Measurements from ENCODE around the gene FBXL7.

Gene FBXL7

DNA sequence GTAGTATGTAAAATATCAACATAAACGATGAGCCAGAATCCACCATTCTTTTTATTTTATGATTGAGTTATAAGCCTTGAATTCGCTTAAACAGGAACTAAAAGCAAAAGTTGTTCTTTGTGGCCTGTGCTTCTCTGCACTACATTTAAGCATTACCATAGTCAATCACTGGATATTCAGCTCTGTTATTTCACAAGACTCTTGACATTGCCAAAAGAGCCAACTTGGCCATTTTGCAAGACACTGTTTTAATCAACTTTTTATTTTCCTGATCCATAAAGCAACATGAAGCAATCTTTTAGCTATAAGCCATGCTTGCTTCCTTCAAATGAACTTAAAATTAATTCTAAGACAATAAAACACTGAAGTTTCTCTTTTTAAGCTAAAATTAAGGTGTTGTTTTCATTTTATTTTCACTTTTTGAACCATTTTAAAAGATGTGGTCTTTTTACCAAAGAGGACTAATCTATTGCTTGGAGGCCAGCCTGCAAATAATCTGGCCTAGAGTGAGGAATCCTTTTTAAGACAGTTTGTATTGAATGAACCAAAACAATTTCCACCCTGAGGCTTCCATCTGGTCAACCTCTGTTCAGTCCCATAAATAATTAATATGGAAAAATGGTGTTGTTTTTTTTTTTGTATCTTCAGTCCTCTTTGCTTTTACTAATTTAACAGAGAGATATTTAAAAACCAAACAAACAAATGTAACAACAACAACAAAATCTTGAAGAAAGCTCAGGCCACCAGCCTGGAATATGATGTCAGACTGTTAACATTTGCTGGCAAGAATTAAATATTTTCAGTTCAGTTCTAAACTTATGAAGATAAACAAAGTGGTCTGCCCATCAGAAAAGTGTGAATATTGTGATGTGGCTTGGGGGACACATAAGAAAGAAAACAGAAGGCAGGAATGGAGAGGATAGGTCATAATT, 405.2 kb downstream of the FBXL7 start:
- DNase-seq = peak; percentile 41

DNA sequence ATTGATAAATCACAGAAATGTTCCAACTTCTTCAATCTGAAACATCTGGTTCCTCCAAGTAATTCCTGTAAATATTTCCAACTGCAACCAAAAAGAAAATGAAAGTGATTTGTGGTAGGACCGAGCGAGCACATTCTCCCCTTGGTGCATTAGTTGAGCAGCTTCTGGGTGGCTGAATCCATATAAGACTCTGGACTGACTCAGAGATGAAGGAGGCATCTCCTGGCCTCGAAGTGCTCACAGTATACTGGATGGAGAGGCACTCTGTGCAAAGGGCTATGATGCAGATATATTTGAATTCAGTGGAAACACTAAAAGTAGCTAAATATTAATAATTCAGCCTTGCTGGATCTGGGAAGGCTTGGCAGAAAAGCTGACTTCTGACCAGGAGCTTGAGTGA, 414.7 kb downstream of the FBXL7 start:
- DNase-seq = no peak

DNA sequence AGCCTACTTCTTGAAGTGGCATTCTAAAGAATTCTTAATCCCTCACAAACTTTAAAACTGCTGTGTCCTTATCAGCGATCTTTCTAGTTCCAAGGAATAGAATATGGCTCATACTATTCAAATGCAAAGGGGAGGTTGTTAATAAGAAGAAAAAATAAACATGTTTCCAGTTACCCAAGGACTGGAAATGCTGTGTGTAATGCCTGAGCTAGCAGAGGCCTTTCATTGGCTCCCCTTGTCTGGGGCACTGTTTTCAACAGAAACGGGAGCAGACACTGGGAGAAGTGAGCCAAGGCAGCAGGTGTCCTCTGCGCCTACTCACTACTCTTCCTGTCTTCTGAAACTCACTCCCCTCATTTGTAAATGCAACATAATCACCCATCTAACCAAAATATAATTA, 426.6 kb downstream of the FBXL7 start:
- no peak for DNase-seq

DNA sequence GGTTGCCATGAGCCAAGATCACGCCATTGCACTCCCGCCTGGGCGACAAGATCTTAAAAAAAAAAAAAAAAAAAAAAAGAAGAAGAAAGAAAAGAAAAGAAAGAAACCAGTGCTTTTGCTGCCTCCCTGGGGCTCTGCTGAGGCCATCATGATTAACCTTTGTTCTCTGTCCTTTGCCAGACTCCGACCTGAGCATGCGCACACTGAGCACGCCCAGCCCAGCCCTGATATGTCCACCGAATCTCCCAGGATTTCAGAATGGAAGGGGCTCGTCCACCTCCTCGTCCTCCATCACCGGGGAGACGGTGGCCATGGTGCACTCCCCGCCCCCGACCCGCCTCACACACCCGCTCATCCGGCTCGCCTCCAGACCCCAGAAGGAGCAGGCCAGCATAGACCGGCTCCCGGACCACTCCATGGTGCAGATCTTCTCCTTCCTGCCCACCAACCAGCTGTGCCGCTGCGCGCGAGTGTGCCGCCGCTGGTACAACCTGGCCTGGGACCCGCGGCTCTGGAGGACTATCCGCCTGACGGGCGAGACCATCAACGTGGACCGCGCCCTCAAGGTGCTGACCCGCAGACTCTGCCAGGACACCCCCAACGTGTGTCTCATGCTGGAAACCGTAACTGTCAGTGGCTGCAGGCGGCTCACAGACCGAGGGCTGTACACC, 427.9 kb downstream of the FBXL7 start:
- DNase-seq = no peak

DNA sequence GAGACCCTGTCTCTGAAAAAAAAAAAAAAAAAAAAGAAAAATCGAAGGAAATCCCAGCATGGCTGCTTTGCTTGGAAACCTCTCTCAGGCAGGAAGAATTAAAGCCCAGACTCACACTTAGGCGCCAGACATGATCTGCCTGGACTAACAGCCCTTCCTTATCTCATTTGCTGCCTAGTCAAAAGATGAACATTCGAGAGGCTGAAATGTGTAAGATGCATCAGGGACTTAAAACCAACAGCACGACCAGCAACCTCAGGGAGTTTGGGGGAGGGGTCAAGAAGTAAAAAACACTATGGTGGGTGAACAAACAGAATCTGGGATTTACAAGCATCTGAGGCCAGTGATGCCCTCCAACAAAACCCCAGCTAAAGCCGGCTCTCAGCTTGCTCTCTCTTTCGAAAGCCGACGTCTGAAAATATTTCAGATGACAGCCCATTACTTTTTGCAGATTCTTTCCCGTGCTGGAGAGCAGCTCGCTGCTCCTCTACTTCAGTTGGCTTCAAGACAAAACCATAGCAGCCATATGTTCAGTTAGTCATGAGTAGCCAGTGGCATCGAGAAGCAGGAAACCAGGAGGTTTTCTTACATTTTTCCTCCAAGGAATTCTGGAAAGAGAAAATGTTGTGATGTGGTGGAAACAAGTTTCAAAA, 429.8 kb downstream of the FBXL7 start:
- DNase-seq = no peak

DNA sequence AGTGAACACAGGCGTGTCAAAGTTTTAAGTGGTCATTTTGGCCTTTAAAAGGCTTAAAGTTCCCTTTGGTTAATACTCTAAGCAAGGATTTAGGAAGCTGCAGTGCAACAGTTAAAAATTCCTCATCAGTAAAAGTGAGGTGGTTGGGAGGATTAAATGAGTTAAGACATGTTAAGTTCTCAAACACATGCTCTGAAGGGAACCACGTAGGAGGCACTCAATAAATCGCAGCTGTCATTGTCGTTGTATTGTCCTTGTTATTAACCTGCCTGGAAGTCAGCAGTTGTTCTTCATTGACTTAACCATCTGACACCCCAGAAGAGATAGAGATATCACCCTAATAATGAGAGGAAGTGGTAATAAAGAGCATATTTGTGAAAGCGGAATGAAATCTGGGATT, 432.1 kb downstream of the FBXL7 start:
- DNase-seq = peak; percentile 26

DNA sequence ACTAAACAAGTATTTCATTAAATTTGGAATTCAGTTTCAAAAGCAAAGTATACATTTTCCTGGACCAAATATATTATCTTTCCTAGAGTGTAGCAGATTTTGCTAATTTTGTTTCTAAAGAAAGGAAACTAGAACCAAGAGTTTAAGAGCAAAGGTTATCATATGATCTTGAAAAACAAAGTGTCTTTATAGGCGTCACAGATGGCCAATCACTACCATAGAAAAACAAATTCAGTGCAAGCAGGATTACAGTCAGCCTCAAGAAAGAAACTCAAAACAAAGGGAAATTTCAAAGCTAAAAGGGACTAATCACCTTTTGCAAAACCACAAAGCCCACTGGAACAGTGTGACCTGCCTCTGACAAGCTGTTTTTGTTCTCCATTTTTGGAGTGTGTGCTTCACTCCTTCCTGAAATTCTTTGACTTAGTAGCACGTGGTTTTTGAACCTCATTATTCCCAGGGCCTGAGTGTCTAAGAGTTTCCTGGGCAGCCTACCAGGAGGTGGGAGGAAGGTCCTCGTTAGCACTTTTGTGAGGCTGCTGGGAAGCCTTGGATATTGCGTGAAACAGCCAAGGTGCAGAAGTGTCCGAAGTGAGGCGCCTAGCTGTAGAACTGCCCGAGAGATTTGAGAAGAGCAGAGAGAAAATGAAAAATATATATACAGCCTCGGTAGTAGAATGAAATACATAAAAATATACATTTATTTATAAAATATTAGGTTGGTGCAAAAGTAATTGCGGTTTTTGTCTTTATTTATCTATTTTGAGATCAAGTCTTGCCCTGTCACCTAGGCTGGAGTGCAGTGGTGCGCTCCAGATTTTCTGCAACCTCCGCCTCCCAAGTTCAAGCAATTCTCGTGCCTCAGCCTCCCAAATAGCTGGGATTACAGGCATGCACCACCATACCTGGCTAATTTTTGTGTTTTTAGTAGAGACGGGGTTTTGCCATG, 433.6 kb downstream of the FBXL7 start:
- DNase-seq = no peak

DNA sequence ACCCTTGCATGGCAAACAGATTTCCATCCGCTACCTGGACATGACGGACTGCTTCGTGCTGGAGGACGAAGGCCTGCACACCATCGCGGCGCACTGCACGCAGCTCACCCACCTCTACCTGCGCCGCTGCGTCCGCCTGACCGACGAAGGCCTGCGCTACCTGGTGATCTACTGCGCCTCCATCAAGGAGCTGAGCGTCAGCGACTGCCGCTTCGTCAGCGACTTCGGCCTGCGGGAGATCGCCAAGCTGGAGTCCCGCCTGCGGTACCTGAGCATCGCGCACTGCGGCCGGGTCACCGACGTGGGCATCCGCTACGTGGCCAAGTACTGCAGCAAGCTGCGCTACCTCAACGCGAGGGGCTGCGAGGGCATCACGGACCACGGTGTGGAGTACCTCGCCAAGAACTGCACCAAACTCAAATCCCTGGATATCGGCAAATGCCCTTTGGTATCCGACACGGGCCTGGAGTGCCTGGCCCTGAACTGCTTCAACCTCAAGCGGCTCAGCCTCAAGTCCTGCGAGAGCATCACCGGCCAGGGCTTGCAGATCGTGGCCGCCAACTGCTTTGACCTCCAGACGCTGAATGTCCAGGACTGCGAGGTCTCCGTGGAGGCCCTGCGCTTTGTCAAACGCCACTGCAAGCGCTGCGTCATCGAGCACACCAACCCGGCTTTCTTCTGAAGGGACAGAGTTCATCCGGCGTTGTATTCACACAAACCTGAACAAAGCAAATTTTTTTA, 436.7 kb downstream of the FBXL7 start:
- no peak for DNase-seq

DNA sequence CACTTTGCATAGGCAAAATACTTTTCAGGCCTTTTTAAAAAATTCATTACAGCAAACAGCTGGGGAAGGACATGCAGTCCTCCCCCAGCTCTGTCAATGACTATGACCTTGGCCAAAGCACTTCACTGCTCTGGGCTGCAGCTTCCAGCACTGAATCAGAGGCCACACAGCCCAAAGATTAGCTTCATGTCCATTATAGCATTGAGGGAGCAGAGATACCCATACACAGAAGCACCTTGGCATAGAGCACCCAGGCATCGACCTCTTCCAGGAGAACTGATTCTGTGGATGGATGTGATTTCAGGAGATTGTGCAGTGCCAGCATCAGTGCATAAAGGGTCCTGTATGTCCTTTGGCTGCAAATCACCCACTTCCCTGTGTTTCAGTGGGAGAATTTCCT, 437.7 kb downstream of the FBXL7 start:
- no peak for DNase-seq

DNA sequence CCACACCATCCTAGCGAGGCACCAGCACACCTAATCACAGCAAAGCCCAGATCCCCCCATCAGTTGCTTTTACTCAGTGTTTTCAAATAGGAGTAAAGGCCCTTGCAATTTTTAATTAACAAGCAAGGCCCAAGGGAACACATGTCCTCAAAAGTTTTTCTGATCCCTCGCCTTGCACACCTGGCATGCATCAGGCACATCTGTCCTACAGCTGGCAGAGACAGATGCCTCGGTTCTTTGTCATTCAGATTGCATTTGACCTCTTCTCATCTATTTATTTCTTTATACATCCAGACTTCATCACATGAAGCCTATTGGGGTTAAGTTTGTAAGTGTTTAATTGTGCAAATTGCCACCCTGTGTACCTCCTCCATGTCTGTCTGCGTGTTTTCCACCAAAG, 438.2 kb downstream of the FBXL7 start:
- no peak for DNase-seq

DNA sequence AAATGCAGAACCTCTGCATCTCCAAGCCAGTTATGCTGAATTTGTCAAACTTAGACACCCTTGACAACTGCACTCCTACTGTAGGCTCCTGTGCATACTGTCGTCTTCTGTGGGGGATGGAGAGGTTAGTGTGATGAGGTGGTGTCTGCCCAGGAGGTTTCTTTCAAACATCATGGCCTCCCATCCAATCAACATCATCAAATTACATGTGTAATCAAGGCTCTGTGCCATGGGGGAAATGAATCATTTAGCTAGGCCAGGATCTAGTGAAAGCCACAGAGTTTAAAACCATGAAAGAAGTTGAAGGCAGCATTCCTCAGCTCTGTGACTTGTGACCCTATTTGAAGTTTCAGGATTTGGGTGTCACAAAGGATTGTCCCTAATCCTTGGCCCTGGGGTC, 439.0 kb downstream of the FBXL7 start:
- no peak for DNase-seq

DNA sequence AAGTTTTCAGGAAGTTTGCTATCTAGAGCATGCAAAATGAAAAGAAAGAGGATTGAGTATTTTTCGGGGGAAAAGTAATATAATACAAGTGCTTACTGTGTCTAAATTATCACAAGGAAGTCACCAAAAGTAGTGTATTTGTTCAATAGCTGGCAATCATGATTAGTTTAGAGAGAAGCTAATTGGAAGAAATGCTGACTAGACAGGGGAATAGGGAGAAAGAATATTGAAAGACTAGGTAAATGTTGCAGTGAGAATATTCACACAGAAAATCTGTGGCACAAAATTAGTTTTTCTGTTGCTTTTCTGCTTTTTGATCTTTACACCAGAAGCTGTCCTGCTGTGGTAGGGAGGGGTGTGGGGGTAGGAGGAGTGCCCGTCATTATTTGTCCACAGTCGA, 440.9 kb downstream of the FBXL7 start:
- DNase-seq = no peak

DNA sequence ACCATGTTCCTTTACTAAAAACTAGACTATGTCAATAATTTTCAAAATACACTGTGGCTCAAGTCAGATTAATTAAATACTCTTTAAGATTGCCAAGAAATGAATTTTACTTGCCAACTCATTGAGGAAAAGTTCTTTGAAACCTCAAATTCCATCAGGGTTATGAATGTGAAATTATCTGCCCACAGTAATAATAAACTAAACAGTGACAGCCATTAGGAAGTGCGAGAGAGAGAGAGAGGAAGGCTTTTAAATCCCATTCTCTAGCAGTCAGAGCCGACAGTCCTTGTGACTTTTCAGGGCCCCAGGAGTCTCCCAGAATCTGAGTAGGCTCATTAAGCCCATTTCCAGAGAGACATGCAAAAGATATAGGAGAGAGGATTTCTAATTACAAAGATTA, 443.5 kb downstream of the FBXL7 start:
- DNase-seq = no peak

DNA sequence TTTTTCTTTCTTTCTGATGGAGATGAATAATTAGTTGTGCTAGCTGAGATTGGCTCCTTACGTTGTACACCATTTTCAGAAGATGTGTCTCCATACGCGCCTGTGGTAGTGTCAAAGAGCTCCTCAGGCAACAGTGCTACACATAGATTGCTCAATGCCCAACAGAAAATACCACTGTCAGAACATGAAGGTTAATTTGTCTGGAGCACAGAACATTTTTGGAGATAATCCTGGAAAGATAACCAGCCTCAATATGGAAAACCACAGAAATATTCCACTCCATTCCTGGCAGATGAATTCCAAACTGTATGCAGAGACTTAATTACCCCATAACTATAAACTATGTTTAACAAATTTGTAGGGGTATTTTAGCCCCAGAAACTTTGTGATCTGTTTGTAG, 446.0 kb downstream of the FBXL7 start:
- no peak for DNase-seq

DNA sequence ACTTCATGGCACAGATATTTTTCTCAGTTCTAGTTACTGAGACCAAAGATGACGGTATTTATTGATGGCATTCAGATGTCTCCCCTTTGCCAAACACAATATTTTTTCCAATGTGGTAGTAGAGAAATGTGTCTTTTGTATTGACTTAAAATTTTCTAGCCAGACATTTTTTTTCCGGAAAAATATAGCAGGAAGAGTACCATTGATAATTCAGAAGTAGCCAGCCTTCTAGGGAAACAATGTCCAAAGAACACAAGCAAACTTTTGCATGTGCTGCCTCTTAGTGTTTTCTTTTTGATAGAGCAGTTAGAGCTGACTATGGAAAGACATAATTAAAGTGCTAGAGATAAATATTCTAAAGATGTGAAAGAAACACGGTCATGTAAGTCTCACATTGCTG, 448.2 kb downstream of the FBXL7 start:
- DNase-seq = no peak

DNA sequence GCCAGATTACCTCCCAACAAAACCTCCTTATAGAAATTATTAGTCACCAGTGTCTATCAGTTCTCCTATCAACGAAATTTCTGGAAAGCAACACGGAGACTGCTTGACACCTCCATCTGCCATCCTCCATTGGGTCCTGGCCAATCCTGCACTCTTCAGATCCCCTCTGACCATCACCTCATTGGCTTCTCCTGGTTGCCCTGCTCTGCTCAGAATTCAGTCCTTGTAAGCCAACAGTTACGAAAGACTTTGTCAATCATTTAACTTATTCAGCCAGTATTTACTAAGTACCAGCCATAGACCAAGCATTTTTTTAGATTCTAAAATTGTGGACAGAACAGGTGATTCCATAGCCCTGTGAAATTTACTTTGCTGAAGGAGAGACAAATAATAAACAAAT, 451.1 kb downstream of the FBXL7 start:
- no peak for DNase-seq

DNA sequence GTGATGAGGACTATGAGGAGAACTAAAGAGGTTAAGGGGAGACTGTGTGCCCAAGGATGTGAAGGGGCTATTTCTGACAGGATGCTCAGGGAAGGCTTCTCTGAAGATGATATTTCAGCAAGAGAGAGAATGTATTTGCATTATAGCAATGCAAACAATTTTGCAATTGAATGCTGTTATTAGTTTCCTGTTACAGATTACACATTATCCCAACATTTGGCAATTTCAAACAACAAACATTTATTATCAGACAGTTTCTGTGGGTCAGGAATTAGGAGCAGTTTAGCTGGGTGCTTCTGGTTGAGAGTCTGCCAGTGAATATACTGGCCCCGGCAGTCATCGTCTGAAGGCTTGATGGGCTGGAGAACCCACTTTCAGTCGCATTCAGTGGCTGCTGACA, 451.6 kb downstream of the FBXL7 start:
- DNase-seq = no peak

DNA sequence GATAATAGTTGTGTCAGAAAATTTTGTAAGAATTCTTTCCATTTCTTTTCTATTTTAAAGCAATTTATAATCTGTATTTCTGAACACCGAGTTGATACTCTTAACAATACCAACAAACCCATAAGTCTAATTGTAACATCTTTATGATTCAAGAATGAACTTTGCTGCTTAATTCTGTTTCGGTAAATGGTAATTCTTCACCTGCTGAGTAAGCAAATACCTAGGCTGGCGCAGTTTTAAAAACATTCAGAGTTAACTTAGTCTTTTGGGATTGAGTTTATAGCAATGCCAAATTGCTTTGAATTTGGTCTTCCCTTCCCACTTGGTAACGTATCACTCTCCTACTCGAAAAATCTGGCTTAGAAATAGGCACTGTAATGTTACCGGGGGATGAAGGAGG, 456.6 kb downstream of the FBXL7 start:
- no peak for DNase-seq

DNA sequence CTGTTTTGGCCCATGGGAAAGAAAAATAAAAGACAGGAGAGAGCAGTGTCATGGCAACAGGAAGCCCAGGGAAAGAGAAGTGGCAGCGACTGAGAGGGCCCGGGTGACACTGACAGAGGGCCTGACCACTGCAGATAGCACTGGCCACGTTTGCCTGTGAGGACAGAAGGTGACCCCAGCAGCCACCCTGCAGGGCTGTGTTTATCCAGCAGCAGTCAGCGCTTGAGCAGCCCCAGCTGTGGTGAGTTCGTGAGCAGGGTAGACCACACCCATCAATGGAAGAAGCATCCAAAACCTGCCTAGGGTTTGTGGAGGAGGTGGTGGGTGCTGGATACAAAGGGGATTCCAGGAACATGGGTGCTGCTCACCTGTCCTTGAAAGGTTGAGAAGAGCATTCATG, 457.1 kb downstream of the FBXL7 start:
- DNase-seq = no peak

DNA sequence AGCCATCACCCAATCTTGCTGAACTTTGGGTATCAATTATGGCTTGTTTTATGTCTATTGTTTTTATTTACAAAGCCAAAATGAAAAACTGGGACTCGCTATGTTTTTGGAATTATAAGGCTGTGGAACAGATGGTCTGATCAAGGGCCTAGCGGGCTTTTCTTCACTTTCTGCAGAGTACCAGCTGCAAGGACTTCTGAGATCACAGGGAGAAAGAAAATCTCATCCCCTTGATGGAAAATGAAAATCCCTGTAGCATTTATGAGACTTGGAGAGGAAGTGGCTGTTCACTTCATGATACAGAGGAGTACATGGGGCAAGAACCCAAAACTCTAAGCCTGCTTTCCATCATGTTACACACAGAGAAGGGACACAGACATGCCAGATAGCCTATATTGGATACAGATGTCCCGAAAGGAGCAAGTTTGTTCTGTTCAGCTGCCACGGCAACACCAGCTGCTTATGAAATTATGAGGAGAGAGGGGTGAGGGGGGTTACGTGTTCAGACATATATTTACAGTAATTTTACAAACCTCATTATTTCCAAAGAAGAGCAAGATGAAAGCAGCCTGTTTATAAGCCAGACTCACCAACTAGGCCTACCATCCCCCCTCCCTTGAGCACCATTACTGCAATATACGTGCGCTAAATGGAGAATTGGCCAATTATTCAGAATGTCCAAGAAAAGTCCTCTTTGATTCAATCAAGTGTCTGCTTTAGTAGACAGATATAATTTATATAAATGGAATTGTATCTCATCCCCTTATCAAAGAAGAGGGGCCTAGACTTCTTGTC, 459.6 kb downstream of the FBXL7 start:
- peak; percentile 79 for DNase-seq

DNA sequence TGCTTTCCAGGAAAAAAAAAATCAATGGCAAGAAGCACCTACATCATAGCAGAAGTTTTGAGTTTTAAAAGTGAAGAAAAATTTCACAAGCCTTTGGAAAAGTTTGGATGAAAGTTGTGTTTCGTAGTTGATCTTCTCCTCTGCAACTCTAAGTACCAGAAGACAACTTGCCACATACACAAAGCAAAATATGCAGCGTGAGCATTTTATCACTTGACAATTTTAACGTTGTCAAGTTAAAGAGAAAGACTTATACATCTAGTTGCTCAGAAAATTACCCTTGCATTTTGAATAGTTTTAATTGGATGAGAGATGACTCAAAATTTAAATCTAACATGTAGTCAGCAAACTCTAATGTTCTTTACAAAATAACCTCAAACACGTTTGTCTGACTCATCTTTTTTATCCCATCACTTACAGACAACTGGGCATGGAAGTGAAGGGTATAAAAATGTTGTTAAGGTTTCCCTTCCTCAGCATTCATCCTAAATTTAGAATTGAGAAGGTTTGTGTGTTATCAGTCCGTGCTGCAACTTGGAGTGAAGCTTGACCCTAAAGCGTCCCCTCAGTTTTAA, 466.2 kb downstream of the FBXL7 start:
- no peak for DNase-seq
